22Rv1 (cell line): ENCODE results near the gene HNRNPL.

Source experiments
- CTCF ChIP-seq: fragments of 450-650 bp; IDR thresholded peaks from 2 replicates; pipeline ENCODE4 v1.5.1; 2017; ENCODE audit warnings: mild to moderate bottlenecking
- ZFX ChIP-seq: fragments of 450-650 bp; IDR thresholded peaks from 2 replicates; pipeline ENCODE4 v1.6.1; 2017; ENCODE audit warnings: antibody characterized with exemption, borderline replicate concordance

- TF ChIP-seq ZFX = no peak
- no peak for TF ChIP-seq CTCF
Measured at GRCh38 chr19:38796154-38796553, 53.6 kb downstream of the HNRNPL start.
